Measurements from ENCODE around the gene ATP6V1C2.
"Not testable (repeated sequence)": the region's sequence is repeated elsewhere in the genome, so short reads cannot be mapped to it uniquely, and the experiment has no call there.

Gene ATP6V1C2

DNA sequence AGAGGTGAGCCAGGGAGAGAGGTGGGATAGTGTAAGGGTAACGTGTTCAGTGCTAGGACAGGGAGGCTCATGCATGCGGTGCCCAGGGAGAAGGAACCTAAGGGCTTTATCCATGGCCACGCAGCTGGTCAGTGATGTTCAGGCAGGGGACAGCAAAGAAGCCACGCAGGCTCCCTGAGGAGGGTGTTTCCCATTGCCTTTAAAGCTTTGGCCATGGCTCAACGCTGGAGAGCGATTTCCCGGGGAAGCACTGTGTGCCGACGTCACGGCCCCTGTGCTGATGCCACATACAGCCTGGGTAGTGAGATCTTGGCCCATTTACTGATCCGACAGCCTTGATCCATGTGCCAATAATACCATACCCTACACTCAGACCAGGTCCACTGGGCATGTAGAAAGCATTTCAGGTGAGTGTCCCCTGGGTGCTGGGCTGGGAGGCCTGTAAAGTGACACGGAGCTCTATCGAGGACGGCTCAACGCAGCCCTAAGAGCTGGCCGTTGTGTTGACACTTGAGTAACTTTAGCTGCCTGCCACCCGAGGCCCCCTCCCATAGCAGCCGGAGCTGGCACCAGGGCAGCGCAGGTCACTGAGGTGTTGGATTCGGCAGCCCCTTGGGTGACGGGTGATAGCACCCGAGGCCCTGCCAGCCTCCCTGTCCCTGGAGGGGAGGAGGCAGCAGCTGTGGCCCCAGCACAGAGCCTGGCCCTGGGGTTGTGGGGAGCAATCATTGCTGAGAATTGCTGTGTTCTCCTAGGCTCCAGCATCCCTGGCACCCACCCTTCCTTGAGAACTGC is 49.7 kb downstream of the ATP6V1C2 start:
- DNase-seq (ENCODE audit: low read depth): no peak

DNA sequence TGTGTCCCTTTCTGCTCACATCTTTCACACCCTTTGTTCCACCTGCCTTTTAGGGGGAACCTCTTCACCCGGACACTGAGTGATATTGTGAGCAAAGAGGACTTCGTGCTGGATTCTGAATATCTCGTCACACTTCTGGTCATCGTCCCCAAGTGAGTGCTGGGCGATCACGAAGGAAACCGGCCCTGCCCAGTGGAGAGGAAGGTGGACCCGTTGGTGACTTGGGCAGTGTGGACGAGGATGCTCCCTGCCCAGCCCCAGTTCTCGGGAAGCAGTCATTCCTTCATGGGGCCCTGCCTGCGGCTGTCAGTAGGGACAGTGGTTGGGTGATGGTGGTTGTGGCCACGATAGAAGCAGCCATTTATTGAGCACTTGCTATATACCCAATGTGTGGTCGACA is 50.4 kb downstream of the ATP6V1C2 start:
- DNase-seq (ENCODE audit: low read depth): no peak

DNA sequence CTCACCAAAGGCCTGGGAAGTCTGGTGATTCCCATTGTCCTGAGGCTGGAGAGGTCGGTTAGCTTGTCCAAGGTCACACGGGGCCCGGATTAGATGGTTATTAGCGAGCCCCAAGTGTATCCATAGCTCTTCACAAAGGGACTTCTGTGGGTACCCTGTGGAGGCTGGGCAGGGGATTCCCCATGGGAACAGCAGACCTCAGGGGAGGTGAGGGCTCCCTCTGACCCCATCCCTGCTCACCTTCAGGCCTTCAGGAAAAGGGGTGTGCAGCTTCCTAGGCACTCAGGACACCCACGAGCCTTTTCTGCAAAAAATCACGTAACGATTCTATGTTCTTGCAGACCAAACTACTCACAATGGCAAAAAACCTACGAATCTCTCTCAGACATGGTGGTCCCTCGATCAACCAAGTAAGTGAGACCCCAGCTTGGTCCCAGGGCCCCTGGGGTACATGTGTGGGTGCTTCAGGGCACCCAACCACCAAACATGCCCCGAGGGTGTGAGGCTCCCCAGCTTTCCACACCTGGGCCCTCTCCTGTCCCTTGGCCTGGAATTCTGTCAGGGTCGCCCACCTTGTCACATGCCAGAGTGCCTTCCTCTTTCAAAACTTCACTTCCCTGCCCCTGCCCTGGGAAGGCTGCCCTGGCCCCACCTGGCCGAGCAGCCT is 50.9 kb downstream of the ATP6V1C2 start:
- DNase-seq (ENCODE audit: low read depth): no peak

DNA sequence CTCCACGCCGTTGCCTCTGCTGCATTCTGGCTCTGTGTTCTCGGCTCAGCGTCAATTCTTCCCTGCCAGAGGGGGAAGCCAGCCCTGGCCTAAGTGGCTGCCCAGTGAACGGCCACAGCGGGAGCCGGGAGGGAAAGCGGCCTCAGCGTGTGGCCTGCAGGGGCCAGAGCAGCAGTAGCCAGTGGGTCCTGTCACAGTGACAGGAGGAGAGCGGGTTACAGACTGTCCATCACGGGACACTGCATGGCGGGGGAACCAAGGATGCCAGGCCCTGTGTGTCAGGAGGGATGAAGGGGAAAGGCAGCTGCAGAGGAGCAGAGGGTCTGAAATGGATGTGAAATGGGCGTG is 51.4 kb downstream of the ATP6V1C2 start:
- no peak for DNase-seq (ENCODE audit: low read depth)

DNA sequence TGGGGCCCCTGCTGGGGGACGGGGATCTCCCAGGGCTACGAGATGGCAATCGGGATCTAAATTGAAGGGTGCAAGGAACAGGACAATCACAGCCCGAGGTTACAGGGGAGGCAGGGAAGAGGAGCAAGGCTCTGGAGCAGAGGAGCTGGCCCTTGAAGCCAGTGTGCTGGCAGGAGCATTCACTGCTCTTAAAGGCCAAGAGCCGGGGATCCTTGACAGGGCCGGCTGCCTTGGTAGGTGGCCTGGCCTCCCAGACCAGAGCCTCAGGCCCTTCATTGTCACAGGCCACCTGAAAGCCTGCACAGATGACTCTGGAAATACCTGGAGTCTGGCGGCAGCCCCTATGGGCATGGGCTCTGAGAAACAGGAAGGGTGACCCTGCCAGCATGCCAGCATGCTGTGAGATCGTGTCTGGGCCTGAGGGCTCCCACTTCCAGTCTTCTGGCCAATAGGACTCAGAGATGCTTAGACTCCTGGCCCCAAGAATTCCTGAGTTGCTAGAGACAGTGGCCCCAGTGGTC is 52.5 kb downstream of the ATP6V1C2 start:
- DNase-seq (ENCODE audit: low read depth): no peak

DNA sequence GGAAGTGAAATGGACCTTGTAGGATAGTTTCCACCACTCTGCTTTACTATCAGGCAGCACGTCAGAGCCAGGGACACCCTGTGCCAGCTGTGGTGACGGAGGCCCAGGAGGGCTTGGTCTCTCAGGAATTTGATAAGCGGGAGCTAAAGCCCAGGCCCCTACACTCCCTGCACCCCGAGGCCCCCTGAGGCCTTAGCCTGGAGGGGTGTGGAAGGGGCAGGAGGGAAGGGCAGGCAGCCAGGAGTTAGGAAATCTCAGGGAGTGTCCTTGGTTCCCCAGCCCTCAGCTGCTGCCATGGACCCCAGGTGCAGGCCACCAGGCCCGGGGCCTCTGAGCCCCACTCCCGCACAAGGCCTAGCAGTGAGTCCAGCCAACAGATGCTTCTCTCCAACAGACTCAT is 53.0 kb downstream of the ATP6V1C2 start:
- no peak for DNase-seq (ENCODE audit: low read depth)

DNA sequence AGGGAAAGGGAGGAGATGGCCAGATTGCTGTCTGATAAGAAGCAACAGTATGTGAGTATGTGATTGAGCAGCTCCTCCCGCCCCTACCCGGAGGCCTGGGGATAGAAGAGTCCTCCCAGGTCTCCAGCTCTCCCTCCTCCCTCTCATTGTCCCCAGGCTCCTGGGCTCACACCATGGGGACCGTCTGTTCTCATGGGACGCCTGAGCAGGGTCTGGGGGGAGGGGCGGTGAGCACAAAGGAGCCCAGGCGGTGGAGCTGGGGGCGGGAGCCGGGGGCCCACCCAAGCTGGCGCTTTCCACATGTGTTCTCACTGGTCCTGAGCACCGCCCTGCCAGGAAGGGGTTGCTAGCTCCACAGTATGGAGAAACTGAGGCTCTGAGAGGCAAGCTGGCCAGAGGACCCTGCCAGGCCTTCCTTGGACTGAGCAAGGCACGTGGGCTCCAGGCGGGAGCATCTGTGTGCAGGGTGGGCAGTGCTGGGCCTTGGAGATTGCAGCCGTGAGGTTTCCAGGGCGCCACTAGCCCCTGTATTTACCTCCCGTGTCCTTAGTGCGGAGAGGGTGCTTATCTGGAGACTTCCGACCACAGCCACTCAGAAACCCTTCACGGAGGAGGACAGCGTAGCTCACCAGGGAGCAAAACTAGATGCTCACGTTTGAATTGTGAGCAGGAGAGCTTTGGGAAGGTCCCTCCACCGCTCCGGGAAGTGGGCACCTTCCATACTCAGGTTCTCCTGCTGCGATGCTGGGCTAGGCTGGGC is 53.8 kb downstream of the ATP6V1C2 start:
- DNase-seq (ENCODE audit: low read depth): no peak

DNA sequence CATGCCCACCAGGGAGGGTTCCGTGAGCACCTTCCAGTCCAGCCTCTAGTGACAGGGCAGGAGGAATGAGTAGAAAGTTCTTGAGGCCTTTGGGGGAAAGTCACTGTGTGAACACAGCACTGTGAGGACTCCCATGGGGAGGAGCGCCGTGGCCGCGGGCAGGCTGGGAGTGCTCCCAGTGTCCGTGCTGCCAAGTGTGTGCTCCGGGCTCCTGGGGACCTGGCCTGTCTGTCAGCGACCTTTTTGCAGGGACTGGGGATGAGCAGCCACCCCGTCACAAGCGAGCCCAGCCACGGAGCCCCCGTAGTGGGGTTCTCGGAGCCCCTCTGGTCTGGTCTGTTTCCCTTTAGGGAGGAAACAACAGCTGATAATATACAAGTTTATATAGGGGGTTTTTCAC is 54.4 kb downstream of the ATP6V1C2 start:
- DNase-seq (ENCODE audit: low read depth): no peak

DNA sequence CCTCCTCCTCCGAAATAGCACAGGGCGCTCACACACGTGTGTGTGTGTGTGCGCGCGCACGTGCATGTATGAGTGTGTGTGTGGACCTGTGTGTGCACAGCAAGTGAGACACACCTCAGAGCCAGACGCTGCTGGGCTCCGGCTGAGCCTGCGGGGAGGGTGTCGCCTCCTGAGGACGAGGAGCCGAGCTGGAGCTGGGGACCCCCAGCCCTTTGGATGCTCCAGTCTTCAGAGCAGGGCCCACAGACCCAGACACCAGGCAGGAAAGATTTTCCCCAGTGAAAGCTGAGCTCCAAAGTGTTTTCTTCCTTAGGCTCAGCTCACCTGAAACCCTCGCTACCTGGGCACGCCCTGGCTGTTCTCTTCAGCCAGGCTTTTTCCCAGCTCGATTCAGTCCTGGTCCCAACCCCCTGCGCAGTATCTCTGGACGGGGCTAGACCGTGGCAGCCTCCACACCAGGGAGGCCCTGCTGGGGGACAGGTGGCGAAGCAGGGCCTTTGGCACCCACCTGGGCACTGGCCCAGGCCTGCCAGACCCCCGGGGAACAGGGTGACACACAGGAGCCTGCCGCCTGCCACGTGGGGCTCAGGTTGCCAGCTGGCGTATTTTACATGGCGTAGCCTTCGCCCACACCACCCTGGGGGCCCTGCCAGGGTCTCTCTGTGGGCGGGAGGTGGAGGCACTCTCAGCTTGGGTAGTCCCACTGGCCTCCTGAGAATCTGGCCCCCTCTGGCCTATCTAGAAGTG is 55.0 kb downstream of the ATP6V1C2 start:
- DNase-seq (ENCODE audit: low read depth): no peak

DNA sequence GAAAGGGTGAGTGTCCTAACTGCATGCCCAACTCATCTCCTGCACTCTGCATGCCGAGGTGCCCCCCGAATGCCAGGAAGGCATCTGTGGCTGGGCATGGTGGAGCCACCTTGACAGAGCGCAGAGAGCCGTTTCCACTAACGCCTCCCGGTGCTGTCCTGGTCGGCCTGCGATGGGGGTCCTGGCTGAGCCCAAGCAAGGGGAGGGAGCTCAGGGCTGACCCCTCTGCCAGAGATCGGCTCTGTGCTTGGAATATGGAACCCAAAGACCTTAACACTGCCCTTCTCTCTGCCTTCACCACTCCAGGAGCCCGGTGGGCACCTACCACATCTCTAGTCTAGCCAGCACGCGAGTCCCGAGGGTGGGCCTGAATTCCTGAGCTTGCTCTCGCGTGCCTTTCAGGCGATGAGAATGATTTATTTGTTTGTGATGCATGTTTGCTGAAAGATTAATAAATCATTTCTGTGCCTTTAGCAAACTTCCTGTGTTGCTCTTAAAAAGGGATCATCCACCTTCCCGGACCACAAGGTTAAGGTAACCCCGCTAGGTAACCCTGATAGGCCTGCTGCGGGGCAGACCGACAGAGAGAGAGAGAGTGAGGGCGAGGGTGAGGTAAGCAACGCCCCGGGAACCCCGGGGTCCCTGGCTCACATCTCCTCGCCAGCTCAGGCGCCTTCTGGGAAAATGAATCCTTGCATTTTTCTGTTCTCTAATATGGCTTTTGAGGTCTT is 55.8 kb downstream of the ATP6V1C2 start:
- no peak for DNase-seq (ENCODE audit: low read depth)

DNA sequence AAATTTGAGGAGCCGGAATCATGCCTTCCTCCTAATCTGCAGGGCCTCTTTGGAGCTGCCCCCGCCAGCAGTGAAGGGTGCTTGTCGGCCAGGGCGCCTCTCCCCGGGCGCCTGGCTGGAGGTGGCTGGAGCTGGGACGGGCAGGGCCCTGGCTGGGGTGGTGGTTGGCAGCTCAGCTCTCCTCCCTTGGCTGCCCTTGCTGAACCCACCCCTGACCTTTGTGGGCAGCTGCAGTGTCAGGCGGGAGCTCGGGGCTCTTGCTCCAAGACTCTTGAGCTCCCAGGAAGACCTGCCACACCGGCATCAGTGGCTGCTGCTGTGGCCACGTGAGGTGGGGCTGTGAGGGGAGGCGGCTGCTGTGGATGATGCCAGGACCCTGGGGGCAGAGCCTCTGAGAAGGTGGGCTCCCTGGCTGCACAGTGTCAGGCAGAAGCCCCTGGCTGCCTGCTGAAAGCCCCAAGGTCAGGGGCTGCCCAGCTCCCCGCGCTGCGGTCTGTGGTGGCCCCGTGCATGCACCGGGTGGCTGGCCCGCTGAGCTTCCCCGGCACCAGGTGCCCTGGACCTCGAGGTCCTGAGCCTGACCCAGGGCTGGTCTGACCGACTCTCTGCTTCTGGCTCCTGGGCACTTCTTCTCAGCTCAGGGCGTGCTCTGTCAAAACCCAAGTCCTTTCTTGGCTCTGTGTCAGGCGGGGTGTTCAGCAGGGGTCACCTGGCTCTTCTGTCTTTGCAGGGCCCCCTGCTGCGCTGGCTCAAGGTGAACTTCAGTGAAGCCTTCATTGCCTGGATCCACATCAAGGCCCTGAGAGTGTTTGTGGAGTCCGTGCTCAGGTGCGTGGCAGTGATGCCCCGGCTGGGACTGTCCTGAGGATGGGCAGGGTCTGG is 56.7 kb downstream of the ATP6V1C2 start:
- DNase-seq (ENCODE audit: low read depth): no peak

DNA sequence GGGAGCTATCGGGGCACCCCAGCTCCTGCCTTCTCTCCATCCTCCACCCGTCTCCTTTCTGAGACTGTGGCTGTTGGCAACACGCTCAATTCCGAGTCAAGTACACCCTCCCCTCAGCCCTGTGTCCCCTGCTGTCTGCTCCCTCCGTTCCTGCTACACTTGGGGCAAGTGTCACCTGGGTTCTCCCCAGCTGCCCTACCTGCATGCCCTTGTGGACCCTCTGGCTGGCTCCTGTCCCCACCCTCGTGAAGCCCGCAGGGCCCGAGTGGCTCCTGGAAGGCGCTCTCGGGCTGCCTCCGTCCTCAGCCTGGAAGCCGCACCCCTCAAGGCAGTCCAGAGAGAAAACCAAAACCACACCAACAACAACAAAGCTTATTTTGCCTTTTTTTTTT is 57.3 kb downstream of the ATP6V1C2 start:
- DNase-seq (ENCODE audit: low read depth): no peak

DNA sequence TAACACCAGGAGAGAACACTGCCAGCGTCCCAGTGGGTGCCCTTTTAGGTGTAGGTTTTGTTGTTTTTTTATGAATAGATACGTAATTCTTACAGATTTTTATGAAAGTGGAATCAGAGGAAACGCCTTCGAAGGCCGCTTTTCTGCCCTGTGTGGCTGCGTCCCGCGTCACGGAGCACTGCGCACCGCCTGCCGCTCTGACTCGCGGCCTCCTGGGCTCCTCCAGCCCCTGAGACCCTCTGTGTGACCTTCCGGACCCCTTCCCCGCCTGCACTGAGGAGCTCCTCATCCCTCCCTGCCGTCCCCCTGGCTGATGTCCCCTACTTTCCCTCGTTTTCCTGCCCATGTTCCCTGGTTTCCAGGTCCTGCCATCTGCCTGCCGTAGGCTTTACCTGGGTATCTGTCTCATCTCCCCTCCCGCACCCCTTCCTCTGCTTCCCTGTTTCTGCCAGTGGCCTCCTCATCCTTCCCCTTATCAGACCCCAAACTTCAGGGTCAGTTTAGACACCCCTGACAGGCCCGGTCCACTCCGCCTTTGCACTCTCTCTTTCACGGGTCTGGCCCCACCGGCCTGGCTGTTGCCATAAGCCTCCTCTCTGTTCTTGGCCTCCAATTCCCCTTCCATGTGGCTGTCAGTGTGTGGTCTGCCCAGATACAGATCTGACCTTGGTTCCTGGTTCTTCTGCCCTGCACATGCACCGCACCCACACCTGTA is 58.5 kb downstream of the ATP6V1C2 start:
- no peak for DNase-seq (ENCODE audit: low read depth)

DNA sequence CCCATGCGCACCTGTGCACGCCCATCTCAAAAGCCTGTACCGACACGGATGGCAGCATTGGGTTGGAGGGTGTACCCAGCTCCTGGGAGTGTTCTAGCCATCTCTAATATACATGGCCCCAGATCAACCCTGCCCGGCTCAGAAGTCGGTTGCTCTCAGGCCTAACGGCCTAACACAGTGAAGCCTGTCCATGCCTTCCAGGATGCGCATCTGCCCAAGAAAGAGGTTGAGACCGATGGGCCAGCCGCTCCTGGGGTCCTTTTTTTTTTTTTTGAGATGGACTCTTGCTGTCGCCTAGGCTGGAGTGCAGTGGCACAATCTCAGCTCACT is 59.0 kb downstream of the ATP6V1C2 start:
- no peak for DNase-seq (ENCODE audit: low read depth)

DNA sequence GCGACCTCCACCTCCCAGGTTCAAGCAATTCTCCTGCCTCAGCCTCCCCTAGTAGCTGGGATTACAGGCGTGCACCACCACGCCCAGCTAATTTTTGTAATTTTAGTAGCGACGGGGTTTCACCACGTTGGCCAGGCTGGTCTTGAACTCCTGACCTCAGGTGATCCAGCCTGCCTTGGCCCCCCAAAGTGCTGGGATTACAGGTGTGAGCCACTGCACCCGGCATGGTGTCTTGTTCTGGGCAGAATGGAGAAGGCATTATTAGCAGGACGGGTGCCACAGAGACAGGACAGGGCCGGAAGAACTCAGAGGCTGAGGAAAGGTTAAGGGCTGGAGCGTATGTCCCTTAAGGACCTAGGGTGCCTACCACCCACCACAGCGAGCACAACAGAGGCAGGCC is 59.4 kb downstream of the ATP6V1C2 start:
- not testable (repeated sequence) for DNase-seq (ENCODE audit: low read depth)

DNA sequence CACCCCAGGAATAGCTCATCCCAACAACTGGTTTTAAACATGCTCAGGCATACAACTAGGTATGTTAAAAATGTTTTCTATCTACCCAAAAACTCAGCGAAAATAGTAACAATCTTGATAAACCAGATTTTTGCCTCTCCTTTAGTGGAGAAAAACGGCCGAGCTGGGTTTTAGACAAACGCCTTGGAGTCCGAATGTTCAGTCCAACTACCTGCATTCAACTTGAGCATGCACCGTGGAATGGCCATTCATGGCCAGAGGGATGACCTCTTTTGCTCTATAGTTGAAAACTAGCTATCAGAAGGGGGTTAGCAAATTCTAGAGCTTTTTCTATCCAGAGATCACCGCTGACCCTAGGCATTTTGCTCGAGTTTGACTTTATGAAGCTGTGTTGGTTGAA is 60.3 kb downstream of the ATP6V1C2 start:
- DNase-seq (ENCODE audit: low read depth): no peak

DNA sequence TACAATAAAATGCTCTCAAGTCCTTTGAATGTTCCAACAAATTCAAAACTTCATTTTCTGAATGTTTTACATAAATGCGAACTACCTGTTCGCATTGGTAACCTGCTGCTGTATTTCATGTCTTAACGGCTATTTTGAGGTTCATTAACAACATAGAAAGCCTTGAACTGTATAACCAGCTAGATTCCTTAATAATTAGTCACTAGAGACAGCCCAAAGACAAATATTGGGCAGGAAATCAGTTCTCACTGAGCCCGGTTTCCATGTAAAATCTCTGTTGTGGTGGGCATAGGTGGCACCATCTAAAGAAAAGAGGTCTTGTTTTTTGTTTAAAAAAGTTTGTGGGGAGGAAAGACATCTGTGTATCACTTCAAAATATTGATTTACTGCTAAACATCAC is 62.0 kb downstream of the ATP6V1C2 start:
- no peak for DNase-seq (ENCODE audit: low read depth)

DNA sequence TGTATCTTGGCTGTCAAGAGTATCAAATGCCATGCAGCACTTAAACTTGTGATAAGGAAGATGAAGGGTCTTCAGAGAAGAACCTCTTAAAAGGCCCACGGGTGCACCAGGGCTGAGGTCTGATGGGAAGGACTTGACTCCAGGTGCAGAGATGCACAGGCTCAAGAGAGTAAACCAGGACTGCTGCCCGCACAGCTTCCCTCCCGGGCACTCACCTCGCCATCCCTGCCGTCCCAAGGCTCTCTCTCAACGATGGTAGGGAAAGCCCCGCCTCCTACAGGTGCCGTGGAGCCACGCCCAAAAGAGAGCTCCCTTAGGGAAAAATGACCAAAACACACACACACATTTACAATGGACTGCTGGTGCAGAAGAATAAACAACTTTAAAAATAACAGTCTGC is 63.3 kb downstream of the ATP6V1C2 start:
- DNase-seq (ENCODE audit: low read depth): no peak

DNA sequence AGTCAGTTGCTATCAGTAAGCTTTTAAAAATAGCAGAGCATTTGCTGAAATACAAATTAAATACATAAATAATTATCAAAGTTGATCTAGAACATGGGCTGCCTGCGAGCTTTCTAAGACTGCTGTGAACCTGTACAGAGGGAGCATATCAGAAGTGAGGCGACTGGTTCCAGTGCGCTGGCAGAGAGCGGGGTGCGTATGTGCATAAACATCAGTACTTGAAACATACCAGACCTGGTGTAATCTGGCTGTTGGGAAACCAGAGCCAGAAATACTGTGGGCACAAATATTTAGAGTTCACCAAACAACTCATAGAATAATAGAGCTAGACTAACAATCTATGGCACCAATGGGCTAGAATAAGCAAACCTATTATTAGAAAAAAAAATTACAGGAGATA is 63.8 kb downstream of the ATP6V1C2 start:
- no peak for DNase-seq (ENCODE audit: low read depth)
